ENCODE data around the gene PAF1.

DNA sequence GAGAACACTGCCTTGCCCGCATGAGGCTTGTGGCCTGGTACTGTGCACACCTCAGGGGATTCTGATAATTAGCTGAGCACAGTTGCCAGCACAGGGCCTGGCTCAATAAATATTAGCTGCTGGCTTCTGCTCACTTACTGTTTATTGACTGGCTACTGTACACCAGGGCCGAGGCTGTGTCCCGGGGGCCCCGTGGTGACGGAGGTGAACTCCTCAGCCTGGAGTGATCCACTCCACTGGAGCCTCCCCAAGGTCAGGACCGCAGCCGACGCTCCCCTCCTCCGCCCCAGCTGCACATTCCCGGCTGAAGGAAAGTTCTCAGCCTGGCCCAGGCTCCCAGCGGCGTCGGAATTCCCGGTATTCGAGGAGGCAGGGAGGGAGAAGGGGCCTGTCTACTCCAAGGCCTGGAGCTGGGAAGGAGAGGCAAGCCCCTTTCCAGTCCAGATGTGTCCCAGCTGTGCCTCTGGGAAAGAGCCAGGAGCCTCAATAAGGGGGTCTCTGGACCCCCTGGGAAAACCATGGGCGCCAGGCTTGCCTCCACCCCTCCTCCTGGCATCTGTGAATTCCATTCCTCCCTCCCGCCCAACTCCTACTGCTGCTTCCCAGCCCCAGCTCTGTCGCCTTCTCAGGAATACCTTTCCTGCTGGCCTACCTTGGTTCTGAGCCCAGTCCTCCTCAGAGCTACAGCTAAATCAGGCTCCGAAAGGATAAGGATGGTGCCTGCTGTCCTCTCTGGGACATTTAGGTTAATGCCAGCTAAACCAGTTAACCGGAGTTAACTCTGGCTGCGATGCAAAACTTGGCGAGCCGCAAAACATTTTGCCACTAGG lies 37.6 kb upstream of the PAF1 start:
- no peak for TF ChIP-seq CTCF (IDR thresholded peaks at IDR 0.05)
- peak in 2 of 3 donors; percentile 30 to 74 for TF ChIP-seq POLR2AphosphoS5 (IDR thresholded peaks at IDR 0.05)
- no peak for TF ChIP-seq POLR2A (IDR thresholded peaks at IDR 0.05)
- TF ChIP-seq EP300 (IDR thresholded peaks at IDR 0.05), result no peak

All from stomach (tissue), 4 donors.